ENCODE results near the gene PRR9. TPM values are rescaled to one million over a fixed set of nuclear protein-coding genes. Genes with fewer than 3 reads are reported as not detected.

The PRR9 gene
- polyA plus RNA-seq, 1 donor from 2014 or later = not detected

- Histone ChIP-seq H3K27ac (ENCODE audit: low read length) (no peak overlapping the region), H3K9ac (ENCODE audit: low read length) (no peak overlapping the region), H3K4me3 (ENCODE audit: low read length) (no peak overlapping the region), H3K9me2 (ENCODE audit: insufficient read depth, low read length) (no peaks in the 10 kb centered on the region), H3K9me3 (ENCODE audit: low read length) (no peaks in the 10 kb centered on the region), H3K27me3 (ENCODE audit: insufficient read depth, low read depth, low read length) (no peaks in the 10 kb centered on the region), H3F3A (ENCODE audit: insufficient read depth, low read length, poor library complexity, severe bottlenecking) (no peaks in the 10 kb centered on the region), H2AFZ (ENCODE audit: low read depth, low read length) (no peak overlapping the region), H4K20me1 (ENCODE audit: insufficient read depth) (no peaks in the 10 kb centered on the region), H3K36me3 (ENCODE audit: insufficient read depth, low read length) (no peaks in the 10 kb centered on the region), H3K4me2 (ENCODE audit: low read length) (no peak overlapping the region), H3K79me2 (replicated peaks; ENCODE audit: insufficient read depth, low read length) (no peaks in the 10 kb centered on the region)
- TF ChIP-seq RAD21 (conservative IDR thresholded peaks at IDR 0.05) (peak; percentile 49), SMC3 (conservative IDR thresholded peaks at IDR 0.05; ENCODE audit: poor library complexity) (peak; percentile 31), REST (IDR thresholded peaks at IDR 0.05; ENCODE audit: borderline replicate concordance) (no peak), EP300 (conservative IDR thresholded peaks at IDR 0.05; ENCODE audit: poor library complexity, severe bottlenecking) (no peak), TAF1 (IDR thresholded peaks at IDR 0.05; ENCODE audit: low read depth) (no peak), MXI1 (conservative IDR thresholded peaks at IDR 0.05; ENCODE audit: poor library complexity, severe bottlenecking) (no peak), CTCF (IDR thresholded peaks at IDR 0.05; ENCODE audit: poor library complexity, severe bottlenecking) (peak; percentile 49), EZH2 (IDR thresholded peaks at IDR 0.05; ENCODE audit: borderline replicate concordance, insufficient read depth, low read length, poor library complexity, severe bottlenecking) (no peak), POLR2AphosphoS5 (IDR thresholded peaks at IDR 0.05) (no peak)
Measured at GRCh38 chr1:153192697-153193096, 24.7 kb upstream of the PRR9 start.

GRCh38 chr1:153194331-153195050, 22.9 kb upstream of the PRR9 start:
- no peak for TF ChIP-seq EZH2 (IDR thresholded peaks at IDR 0.05; ENCODE audit: borderline replicate concordance, insufficient read depth, low read length, poor library complexity, severe bottlenecking)
- no peak for TF ChIP-seq SMC3 (conservative IDR thresholded peaks at IDR 0.05; ENCODE audit: poor library complexity)
- TF ChIP-seq TAF1 (IDR thresholded peaks at IDR 0.05; ENCODE audit: low read depth) = no peak
- no peak for TF ChIP-seq MXI1 (conservative IDR thresholded peaks at IDR 0.05; ENCODE audit: poor library complexity, severe bottlenecking)
- no peak for TF ChIP-seq REST (IDR thresholded peaks at IDR 0.05; ENCODE audit: borderline replicate concordance)
- no peak for TF ChIP-seq EP300 (conservative IDR thresholded peaks at IDR 0.05; ENCODE audit: poor library complexity, severe bottlenecking)
- no peak for TF ChIP-seq POLR2AphosphoS5 (IDR thresholded peaks at IDR 0.05)
- TF ChIP-seq RAD21 (conservative IDR thresholded peaks at IDR 0.05) = no peak
- Histone ChIP-seq H3K9me3 (ENCODE audit: low read length) (no peaks in the 10 kb centered on the region), H3K27ac (ENCODE audit: low read length) (no peak overlapping the region), H3K4me3 (ENCODE audit: low read length) (no peak overlapping the region), H3K79me2 (replicated peaks; ENCODE audit: insufficient read depth, low read length) (no peaks in the 10 kb centered on the region), H3K4me2 (ENCODE audit: low read length) (no peak overlapping the region), H3K27me3 (ENCODE audit: insufficient read depth, low read depth, low read length) (no peaks in the 10 kb centered on the region), H3K9ac (ENCODE audit: low read length) (no peak overlapping the region), H4K20me1 (ENCODE audit: insufficient read depth) (no peaks in the 10 kb centered on the region), H2AFZ (ENCODE audit: low read depth, low read length) (no peak overlapping the region), H3F3A (ENCODE audit: insufficient read depth, low read length, poor library complexity, severe bottlenecking) (no peaks in the 10 kb centered on the region), H3K36me3 (ENCODE audit: insufficient read depth, low read length) (no peaks in the 10 kb centered on the region), H3K9me2 (ENCODE audit: insufficient read depth, low read length) (no peaks in the 10 kb centered on the region)

Data from neural cell (in vitro differentiated cells).